Measurements from ENCODE around the gene LY6G6C.

DNA sequence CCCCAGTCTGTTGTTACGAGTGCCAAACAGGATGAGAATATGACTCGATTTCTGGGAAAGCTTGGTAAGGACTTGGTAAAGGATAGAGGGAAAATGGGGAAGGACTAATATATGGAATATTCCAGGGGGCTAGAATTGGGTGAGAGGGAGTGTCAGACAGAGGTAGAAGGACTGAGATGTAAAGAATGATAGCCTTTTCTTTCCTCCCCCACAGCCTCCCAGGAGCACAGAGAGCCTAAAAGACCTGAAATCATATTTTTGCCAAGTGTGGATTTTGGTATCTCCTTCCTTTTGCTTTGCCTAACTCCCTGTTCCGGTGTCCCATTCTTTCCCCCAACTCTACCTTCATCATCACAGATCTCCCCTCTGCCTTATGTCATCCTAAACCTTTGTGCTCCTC, 21.3 kb upstream of the LY6G6C start:
- TF ChIP-seq, protein P1, sequence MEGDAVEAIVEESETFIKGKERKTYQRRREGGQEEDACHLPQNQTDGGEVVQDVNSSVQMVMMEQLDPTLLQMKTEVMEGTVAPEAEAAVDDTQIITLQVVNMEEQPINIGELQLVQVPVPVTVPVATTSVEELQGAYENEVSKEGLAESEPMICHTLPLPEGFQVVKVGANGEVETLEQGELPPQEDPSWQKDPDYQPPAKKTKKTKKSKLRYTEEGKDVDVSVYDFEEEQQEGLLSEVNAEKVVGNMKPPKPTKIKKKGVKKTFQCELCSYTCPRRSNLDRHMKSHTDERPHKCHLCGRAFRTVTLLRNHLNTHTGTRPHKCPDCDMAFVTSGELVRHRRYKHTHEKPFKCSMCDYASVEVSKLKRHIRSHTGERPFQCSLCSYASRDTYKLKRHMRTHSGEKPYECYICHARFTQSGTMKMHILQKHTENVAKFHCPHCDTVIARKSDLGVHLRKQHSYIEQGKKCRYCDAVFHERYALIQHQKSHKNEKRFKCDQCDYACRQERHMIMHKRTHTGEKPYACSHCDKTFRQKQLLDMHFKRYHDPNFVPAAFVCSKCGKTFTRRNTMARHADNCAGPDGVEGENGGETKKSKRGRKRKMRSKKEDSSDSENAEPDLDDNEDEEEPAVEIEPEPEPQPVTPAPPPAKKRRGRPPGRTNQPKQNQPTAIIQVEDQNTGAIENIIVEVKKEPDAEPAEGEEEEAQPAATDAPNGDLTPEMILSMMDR (IDR thresholded peaks at IDR 0.05), result no peak
- TF ChIP-seq POLR2A (IDR thresholded peaks at IDR 0.05), result no peak
